Gastroesophageal sphincter (tissue), 3 donors: ENCODE measurements around the gene MTMR11.

ENCODE experiments used
- EP300 ChIP-seq: sonication (generic); formaldehyde crosslinking; IDR thresholded peaks from one replicate; pipeline ENCODE4 v1.6.1; 2017; ENCODE audit warnings: antibody characterized with exemption, mild to moderate bottlenecking
- POLR2A ChIP-seq, 2 donors: fragments of 450-650 bp; IDR thresholded peaks; one replicate each; pipeline ENCODE4 v1.6.1; 2017; ENCODE audit warnings: antibody characterized with exemption in 2 of 2, mild to moderate bottlenecking in 2 of 2, moderate library complexity in 1 of 2
- POLR2AphosphoS5 ChIP-seq: sonication (generic); formaldehyde crosslinking; IDR thresholded peaks from one replicate; pipeline ENCODE4 v1.6.1; 2017; ENCODE audit warnings: antibody characterized with exemption
- TF ChIP-seq, protein P1 (sequence below), 4 experiments: fragments of 200-600 bp in 2 of 4; fragments of 450-650 bp in 2 of 4; sonication (generic) in 1 of 4; IDR thresholded peaks; one replicate each; pipeline ENCODE4 v1.5.1; 2017 to 2019; ENCODE audit warnings: antibody characterized with exemption in 4 of 4, mild to moderate bottlenecking in 2 of 4, moderate library complexity in 2 of 4

DNA sequence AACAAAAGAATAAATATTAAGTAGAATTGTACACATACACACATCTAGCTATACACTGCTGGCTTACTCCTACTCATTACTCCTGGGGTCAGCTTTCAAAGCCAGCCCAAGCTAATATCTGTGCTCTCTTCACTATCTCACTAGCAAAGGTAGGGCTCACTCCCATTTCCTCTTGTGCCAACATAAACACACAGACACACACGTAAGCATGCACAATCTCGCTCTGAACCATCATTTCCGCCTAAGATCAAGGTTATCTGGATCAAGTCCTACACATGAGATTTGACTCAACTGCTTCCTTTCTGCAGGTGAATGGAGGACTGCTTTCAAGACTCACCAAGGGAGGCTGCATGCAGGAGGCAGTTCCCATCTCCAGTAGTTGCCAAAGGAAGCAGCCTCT lies 28.8 kb upstream of the MTMR11 start:
- TF ChIP-seq POLR2A (IDR thresholded peaks at IDR 0.05) (no peak), POLR2AphosphoS5 (no peak), EP300 (no peak)
- TF ChIP-seq, protein P1, sequence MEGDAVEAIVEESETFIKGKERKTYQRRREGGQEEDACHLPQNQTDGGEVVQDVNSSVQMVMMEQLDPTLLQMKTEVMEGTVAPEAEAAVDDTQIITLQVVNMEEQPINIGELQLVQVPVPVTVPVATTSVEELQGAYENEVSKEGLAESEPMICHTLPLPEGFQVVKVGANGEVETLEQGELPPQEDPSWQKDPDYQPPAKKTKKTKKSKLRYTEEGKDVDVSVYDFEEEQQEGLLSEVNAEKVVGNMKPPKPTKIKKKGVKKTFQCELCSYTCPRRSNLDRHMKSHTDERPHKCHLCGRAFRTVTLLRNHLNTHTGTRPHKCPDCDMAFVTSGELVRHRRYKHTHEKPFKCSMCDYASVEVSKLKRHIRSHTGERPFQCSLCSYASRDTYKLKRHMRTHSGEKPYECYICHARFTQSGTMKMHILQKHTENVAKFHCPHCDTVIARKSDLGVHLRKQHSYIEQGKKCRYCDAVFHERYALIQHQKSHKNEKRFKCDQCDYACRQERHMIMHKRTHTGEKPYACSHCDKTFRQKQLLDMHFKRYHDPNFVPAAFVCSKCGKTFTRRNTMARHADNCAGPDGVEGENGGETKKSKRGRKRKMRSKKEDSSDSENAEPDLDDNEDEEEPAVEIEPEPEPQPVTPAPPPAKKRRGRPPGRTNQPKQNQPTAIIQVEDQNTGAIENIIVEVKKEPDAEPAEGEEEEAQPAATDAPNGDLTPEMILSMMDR (IDR thresholded peaks at IDR 0.05), result no peak
